SK-N-SH (cell line): ENCODE data around the gene AK5.

Experiments
- EP300 ChIP-seq, 2 experiments: IDR thresholded peaks; 2 replicates each; pipeline versions ENCODE4 v1.4.0 to v1.6.1; 2012; ENCODE audit warnings: borderline replicate concordance in 1 of 2, low read depth in 1 of 2, low read length in 1 of 2
- JUND ChIP-seq: IDR thresholded peaks from 2 replicates; pipeline ENCODE4 v1.4.0; 2012
- NFIC ChIP-seq: IDR thresholded peaks from 2 replicates; pipeline ENCODE4 v1.4.0; 2012; ENCODE audit warnings: borderline replicate concordance
- POLR2AphosphoS5 ChIP-seq: IDR thresholded peaks from 2 replicates; pipeline ENCODE4 v1.6.1; 2012; ENCODE audit warnings: low read depth, low read length
- RAD21 ChIP-seq: IDR thresholded peaks from 2 replicates; pipeline ENCODE4 v1.6.1; 2012; ENCODE audit warnings: mild to moderate bottlenecking, low read length
- RCOR1 ChIP-seq: fragments of 150-350 bp; IDR thresholded peaks from 2 replicates; pipeline ENCODE4 v1.6.1; 2017; ENCODE audit warnings: antibody characterized with exemption, low read length
- SIN3A ChIP-seq: IDR thresholded peaks from 2 replicates; pipeline ENCODE4 v1.6.1; 2012; ENCODE audit warnings: low read depth, mild to moderate bottlenecking, low read length, moderate library complexity, borderline replicate concordance
- SMC3 ChIP-seq: IDR thresholded peaks from 2 replicates; pipeline ENCODE4 v1.6.1; 2012; ENCODE audit warnings: low read depth, low read length, improper control_type of control experiment
- TCF12 ChIP-seq: IDR thresholded peaks from 2 replicates; pipeline ENCODE4 v1.4.0; 2012
- TF ChIP-seq, protein P1 (sequence below): IDR thresholded peaks from 2 replicates; pipeline ENCODE4 v1.6.1; 2012; ENCODE audit warnings: mild to moderate bottlenecking, low read depth, low read length, moderate library complexity
- TF ChIP-seq, protein P2 (sequence below): fragments of 200-600 bp; sonication (generic); IDR thresholded peaks from 2 replicates; pipeline ENCODE4 v1.6.1; 2017; ENCODE audit warnings: antibody characterized with exemption, mild to moderate bottlenecking, moderate library complexity
- TF ChIP-seq, protein P3 (sequence below): IDR thresholded peaks from 2 replicates; pipeline ENCODE4; 2012
- TF ChIP-seq, protein P4 (sequence below): fragments of 150-350 bp; IDR thresholded peaks from 2 replicates; pipeline ENCODE4 v1.6.1; 2017; ENCODE audit warnings: antibody characterized with exemption, low read length, low read depth, borderline replicate concordance
- TF ChIP-seq, protein P5 (sequence below): IDR thresholded peaks from 2 replicates; pipeline ENCODE4 v1.4.0; 2012; ENCODE audit warnings: low read depth

DNA sequence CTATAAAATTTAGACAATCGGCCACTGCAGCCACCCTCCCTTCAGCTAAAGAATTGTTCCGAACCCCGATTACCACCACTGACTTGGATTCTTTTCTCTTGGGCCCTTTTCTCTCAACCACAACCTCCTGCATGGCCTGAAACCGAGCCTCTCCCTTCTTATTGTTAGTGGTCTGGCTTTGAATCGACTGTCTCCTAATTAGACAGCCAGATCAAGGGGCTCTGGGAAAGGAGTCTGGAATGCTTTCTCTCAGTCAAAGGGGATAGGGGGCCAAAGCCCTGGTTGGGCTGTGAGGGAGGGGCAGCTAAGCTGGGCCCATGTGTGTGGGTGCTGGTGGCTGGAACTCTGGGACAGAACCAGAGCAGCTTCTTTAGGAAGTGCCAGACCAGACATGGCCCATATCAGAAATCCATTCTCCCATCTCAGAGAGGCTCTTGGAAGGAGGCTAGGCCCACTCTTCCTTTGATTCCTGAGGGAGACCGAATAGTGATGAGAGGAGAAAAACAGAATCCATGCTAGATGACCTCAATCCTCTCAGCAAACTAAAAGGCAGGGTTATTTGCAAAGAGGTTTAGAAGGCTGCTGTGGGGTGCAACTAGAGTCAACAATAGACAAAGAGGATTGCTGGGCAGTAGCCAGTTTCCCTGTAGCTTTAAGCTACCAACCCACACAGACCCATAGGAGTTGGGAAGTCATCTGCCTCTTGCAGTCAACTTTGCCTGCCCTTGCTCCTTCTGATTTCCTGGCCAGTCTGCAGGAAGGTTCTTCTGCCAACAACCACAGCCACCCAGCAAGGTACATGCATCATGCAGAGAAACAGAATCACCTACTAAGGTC, 117.6 kb downstream of the AK5 start:
- TF ChIP-seq EP300 (IDR thresholded peaks at IDR 0.05; ENCODE audit: borderline replicate concordance in 1 of 2, low read depth in 1 of 2, low read length in 1 of 2) (no peak), POLR2AphosphoS5 (no peak), NFIC (no peak), SIN3A (no peak), RCOR1 (no peak), TCF12 (no peak), RAD21 (no peak), JUND (no peak), SMC3 (no peak)
- TF ChIP-seq, protein P1, sequence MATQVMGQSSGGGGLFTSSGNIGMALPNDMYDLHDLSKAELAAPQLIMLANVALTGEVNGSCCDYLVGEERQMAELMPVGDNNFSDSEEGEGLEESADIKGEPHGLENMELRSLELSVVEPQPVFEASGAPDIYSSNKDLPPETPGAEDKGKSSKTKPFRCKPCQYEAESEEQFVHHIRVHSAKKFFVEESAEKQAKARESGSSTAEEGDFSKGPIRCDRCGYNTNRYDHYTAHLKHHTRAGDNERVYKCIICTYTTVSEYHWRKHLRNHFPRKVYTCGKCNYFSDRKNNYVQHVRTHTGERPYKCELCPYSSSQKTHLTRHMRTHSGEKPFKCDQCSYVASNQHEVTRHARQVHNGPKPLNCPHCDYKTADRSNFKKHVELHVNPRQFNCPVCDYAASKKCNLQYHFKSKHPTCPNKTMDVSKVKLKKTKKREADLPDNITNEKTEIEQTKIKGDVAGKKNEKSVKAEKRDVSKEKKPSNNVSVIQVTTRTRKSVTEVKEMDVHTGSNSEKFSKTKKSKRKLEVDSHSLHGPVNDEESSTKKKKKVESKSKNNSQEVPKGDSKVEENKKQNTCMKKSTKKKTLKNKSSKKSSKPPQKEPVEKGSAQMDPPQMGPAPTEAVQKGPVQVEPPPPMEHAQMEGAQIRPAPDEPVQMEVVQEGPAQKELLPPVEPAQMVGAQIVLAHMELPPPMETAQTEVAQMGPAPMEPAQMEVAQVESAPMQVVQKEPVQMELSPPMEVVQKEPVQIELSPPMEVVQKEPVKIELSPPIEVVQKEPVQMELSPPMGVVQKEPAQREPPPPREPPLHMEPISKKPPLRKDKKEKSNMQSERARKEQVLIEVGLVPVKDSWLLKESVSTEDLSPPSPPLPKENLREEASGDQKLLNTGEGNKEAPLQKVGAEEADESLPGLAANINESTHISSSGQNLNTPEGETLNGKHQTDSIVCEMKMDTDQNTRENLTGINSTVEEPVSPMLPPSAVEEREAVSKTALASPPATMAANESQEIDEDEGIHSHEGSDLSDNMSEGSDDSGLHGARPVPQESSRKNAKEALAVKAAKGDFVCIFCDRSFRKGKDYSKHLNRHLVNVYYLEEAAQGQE, result no peak
- TF ChIP-seq, protein P2, sequence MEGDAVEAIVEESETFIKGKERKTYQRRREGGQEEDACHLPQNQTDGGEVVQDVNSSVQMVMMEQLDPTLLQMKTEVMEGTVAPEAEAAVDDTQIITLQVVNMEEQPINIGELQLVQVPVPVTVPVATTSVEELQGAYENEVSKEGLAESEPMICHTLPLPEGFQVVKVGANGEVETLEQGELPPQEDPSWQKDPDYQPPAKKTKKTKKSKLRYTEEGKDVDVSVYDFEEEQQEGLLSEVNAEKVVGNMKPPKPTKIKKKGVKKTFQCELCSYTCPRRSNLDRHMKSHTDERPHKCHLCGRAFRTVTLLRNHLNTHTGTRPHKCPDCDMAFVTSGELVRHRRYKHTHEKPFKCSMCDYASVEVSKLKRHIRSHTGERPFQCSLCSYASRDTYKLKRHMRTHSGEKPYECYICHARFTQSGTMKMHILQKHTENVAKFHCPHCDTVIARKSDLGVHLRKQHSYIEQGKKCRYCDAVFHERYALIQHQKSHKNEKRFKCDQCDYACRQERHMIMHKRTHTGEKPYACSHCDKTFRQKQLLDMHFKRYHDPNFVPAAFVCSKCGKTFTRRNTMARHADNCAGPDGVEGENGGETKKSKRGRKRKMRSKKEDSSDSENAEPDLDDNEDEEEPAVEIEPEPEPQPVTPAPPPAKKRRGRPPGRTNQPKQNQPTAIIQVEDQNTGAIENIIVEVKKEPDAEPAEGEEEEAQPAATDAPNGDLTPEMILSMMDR, result no peak
- TF ChIP-seq, protein P3, sequence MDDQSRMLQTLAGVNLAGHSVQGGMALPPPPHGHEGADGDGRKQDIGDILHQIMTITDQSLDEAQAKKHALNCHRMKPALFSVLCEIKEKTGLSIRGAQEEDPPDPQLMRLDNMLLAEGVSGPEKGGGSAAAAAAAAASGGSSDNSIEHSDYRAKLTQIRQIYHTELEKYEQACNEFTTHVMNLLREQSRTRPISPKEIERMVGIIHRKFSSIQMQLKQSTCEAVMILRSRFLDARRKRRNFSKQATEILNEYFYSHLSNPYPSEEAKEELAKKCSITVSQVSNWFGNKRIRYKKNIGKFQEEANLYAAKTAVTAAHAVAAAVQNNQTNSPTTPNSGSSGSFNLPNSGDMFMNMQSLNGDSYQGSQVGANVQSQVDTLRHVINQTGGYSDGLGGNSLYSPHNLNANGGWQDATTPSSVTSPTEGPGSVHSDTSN, result no peak
- TF ChIP-seq, protein P4, sequence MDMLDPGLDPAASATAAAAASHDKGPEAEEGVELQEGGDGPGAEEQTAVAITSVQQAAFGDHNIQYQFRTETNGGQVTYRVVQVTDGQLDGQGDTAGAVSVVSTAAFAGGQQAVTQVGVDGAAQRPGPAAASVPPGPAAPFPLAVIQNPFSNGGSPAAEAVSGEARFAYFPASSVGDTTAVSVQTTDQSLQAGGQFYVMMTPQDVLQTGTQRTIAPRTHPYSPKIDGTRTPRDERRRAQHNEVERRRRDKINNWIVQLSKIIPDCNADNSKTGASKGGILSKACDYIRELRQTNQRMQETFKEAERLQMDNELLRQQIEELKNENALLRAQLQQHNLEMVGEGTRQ, result no peak
- TF ChIP-seq, protein P5, sequence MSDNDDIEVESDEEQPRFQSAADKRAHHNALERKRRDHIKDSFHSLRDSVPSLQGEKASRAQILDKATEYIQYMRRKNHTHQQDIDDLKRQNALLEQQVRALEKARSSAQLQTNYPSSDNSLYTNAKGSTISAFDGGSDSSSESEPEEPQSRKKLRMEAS, result no peak
